Activated CD4-positive, alpha-beta T cell treated with anti-CD3 and anti-CD28 coated beads, Interleukin-2, Interleukin-6, amounts not matched to agents 100 ng/mL and 50 ng/mL, durations not matched to agents 16 hours and 8 hours (primary cell): Measurements from ENCODE around the gene PGM2L1.
A peak's percentile ranks its signal among the peaks of the same experiment; 100 is the strongest.
"Not testable (repeated sequence)": the region's sequence is repeated elsewhere in the genome, so short reads cannot be mapped to it uniquely, and the experiment has no call there.

Experiments
- DNase-seq: peaks from one replicate; pipeline ENCODE4 v3.0.0-alpha.2; 2020

PGM2L1 gene

GRCh38 chr11:74397501-74398243, 561 bp downstream of the PGM2L1 start:
- peak; percentile 60 for DNase-seq

GRCh38 chr11:74392256-74392655, 6.0 kb downstream of the PGM2L1 start:
- no peak for DNase-seq

- no peak for DNase-seq
Measured at GRCh38 chr11:74391193-74391592, 7.0 kb downstream of the PGM2L1 start.

- peak; percentile 43 for DNase-seq
Measured at GRCh38 chr11:74390697-74391096, 7.5 kb downstream of the PGM2L1 start.

- DNase-seq, result peak; percentile 80
Measured at GRCh38 chr11:74388678-74389327, 9.4 kb downstream of the PGM2L1 start.

- no peak for DNase-seq
Measured at GRCh38 chr11:74384641-74385040, 13.6 kb downstream of the PGM2L1 start.

GRCh38 chr11:74380746-74381439, 17.3 kb downstream of the PGM2L1 start:
- DNase-seq, result no peak

- DNase-seq, result no peak
Measured at GRCh38 chr11:74377689-74378088, 20.5 kb downstream of the PGM2L1 start.

- DNase-seq, result no peak
Measured at GRCh38 chr11:74373382-74373781, 24.9 kb downstream of the PGM2L1 start.

GRCh38 chr11:74371269-74372052, 26.8 kb downstream of the PGM2L1 start:
- no peak for DNase-seq

- no peak for DNase-seq
Measured at GRCh38 chr11:74370123-74370522, 28.1 kb downstream of the PGM2L1 start.

- no peak for DNase-seq
Measured at GRCh38 chr11:74367881-74368280, 30.4 kb downstream of the PGM2L1 start.

- DNase-seq, result no peak
Measured at GRCh38 chr11:74366576-74366975, 31.7 kb downstream of the PGM2L1 start.

- DNase-seq, result not testable (repeated sequence)
Measured at GRCh38 chr11:74365805-74366204, 32.4 kb downstream of the PGM2L1 start.

GRCh38 chr11:74357449-74357848, 40.8 kb downstream of the PGM2L1 start:
- DNase-seq, result no peak

- no peak for DNase-seq
Measured at GRCh38 chr11:74355626-74356025, 42.6 kb downstream of the PGM2L1 start.

GRCh38 chr11:74354036-74354435, 44.2 kb downstream of the PGM2L1 start:
- no peak for DNase-seq

GRCh38 chr11:74347381-74347780, 50.9 kb downstream of the PGM2L1 start:
- no peak for DNase-seq

GRCh38 chr11:74345420-74345819, 52.8 kb downstream of the PGM2L1 start:
- no peak for DNase-seq

GRCh38 chr11:74341921-74342320, 56.3 kb downstream of the PGM2L1 start:
- no peak for DNase-seq

GRCh38 chr11:74339619-74340018, 58.6 kb downstream of the PGM2L1 start:
- no peak for DNase-seq

GRCh38 chr11:74338963-74339362, 59.3 kb downstream of the PGM2L1 start:
- no peak for DNase-seq

GRCh38 chr11:74333193-74333592, 65.0 kb downstream of the PGM2L1 start:
- no peak for DNase-seq
